GM19438 (cell line): ENCODE measurements around the gene SGK1.

Source experiments
- ATAC-seq: cut with Tn5 transposase; IDR thresholded peaks from one replicate; pipeline ENCODE4 v1.9.1; 2021; ENCODE audit warnings: low read depth; ENCODE audit not compliant: unreplicated experiment

SGK1 gene

GRCh38 chr6:134146268-134147033, 171.5 kb downstream of the SGK1 start:
- no peak for ATAC-seq

DNA sequence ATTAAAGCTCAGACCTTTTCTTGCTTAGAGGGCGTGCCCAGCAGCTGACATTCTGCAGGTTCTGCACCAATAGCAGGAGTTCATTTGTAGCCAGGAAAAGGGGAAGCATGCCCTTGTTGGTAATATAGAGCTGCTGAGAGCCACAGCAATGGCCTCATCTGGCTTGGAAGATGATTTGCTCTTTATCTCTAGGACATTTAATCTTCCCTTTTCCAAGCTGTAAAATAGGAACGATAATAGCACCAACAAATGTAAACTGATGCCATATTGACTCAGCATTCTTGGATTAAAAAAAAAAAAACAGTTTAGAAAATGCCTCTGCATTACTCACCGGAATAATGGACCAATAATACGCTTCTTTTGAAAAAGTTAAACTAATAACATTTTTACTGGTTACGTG, 172.1 kb downstream of the SGK1 start:
- ATAC-seq: no peak

DNA sequence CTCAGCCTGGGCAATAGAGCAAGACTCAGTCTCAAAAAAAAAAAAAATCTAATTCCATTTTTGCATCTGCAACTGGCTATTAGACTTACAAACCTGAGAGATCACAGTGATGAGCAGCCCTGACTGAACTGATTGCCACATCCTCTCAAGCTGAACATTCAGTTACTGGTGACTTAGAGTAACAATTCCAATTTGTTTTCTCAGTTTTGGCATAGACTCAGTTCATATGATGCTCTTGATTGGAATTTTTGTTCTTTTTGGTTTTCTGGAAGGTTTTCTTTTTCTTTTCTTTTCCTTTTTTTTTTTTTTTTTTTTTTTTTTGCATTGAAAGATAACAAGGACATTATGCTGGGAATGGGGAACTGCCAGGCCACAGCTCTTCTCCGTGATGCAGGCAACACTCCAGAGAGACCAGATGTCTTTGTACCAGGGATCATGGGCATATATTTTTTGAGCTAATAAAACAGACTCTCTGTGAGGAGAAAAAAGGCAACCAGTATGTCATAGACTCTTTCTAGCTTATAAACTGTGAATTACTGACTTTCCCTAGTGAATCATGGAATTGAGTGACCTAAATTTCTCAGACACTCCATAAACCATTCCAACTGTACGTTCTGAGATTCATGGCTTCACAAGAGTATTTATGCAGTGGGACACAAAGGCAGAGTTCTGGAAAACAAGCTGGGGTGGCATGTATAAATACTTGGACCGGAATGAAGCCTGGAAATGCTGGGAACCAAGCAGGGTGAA, 179.5 kb downstream of the SGK1 start:
- no peak for ATAC-seq

GRCh38 chr6:134134654-134135053, 183.3 kb downstream of the SGK1 start:
- no peak for ATAC-seq

DNA sequence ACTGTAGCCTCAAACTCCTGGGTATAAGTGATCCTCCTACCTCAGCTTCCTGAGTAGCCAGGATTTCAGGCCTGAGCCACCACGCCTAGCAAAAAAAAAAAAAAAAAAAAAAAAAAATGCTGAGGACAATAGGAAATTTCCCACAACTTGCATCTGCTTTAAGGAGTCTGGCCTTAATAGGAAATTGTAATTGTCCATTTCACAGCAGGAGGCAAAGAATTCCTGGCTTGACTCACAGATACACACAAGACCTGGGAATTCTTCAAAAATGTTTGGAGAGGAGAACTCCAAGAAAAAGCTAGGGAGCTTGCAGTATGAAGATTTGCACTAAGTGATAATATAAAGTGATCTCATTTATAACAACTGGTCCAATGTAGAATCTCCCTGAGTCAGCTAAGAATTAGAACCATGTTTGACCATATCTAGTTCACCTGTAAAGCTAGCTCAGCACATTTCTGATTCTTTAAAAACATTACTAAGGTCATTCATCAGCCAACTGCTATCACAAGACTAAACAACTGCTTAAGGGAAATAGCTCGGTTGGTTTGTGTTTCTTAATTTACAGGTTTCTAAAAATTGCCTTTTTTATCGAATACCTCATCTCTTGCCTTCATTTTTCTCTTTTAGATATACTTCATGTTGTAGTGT, 185.3 kb downstream of the SGK1 start:
- no peak for ATAC-seq

- no peak for ATAC-seq
Measured at GRCh38 chr6:134131530-134132139, 186.3 kb downstream of the SGK1 start.

GRCh38 chr6:134128146-134128545, 189.8 kb downstream of the SGK1 start:
- no peak for ATAC-seq

DNA sequence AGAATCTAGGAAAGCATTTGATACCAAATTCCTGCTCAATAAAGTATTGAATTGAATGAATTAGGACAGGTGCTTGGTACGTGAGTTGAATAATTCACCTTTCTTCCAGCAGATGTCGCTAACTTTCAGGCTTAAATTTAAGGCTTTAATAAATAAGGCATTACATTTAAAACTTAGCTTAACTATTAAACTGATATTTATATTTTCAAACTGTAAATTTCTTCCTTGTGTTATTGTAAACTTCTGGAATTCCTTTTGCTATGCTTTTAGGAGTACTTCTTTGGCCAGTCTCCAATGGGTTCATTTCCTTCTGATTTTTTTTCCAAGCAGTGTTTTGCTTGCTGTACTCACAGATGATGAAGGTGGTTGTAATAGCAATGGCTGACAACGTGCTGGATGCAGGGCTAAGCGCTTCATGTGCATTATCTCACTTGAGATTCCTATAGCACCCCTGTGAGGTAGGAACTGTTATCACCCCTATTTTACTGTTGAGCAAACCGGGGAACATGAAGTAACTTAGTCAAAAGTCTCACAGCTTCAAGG, 194.2 kb downstream of the SGK1 start:
- peak; percentile 52 for ATAC-seq

DNA sequence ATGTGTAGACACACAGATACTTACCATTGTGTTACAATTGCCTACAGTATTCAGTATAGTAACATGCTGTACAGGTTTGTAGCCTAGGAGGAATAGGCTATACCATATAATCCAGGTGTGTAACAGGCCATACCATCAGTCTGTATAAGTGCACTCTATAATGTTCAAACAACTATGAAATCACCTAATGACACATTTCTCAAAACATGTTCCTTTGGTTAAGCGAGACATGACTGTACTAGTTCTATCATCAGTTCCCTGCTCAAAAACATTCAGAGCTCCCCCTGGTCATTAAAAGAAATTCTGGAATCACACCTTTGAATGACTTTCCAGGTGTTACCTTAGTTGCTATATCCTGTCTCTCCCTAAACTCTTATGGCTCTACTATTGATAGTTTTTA, 195.1 kb downstream of the SGK1 start:
- no peak for ATAC-seq

DNA sequence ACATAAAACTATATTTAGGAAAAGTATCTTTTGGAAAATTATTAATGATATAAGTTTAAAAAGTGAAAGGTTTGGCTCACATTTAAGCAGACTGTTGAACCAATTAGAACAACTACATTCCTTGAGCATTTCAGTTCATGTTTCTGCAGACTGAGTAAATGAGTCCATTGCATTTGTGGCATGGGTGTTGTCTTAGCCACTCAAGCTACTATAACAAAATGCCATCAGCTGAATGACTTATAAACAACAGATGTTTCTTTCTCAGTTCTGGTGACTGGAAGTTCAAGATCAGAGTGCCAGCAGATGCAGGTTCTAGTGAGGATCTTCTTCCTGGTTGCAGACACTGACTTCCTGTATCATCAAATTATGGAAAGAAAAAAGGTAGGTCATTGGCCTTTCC, 198.4 kb downstream of the SGK1 start:
- ATAC-seq: no peak
